Measurements from ENCODE around the gene TNNT2. TPM values are rescaled to one million over a fixed set of nuclear protein-coding genes. Genes with fewer than 3 reads are reported as not detected.

TNNT2 gene
- total RNA-seq, 1 donor from 2014 or later = not detected

GRCh38 chr1:201329801-201330200 is 47.7 kb downstream of the TNNT2 start:
- H3K4me1 ChIP-seq = no peaks in the 10 kb centered on the region
- no peak overlapping the region for H3K27ac ChIP-seq
- no peaks in the 10 kb centered on the region for H3K9me3 ChIP-seq
- peak in 1 of 2 donors; percentile 34 for DNase-seq (ENCODE audit: low spot score in 2 of 2)
- intact Hi-C loops (cut with DNase I) = no loop called here
- no peaks in the 10 kb centered on the region for H3K27me3 ChIP-seq
- no peak overlapping the region for H3K4me3 ChIP-seq
- H3K36me3 ChIP-seq = no peaks in the 10 kb centered on the region
- no peak for TF ChIP-seq CTCF (IDR thresholded peaks at IDR 0.05)

GRCh38 chr1:201329286-201329685 is 48.2 kb downstream of the TNNT2 start:
- Histone ChIP-seq H3K36me3 (no peaks in the 10 kb centered on the region), H3K27me3 (no peaks in the 10 kb centered on the region), H3K4me1 (no peaks in the 10 kb centered on the region), H3K9me3 (no peaks in the 10 kb centered on the region), H3K27ac (no peak overlapping the region), H3K4me3 (no peak overlapping the region)
- TF ChIP-seq CTCF (IDR thresholded peaks at IDR 0.05) = no peak
- intact Hi-C loops (cut with DNase I) = no loop called here
- DNase-seq (ENCODE audit: low spot score in 2 of 2) = peak in 1 of 2 donors; percentile 30

GRCh38 chr1:201328576-201328975 is 48.9 kb downstream of the TNNT2 start:
- Histone ChIP-seq H3K36me3 (no peaks in the 10 kb centered on the region), H3K27me3 (no peaks in the 10 kb centered on the region), H3K9me3 (no peaks in the 10 kb centered on the region), H3K4me3 (no peak overlapping the region), H3K4me1 (no peaks in the 10 kb centered on the region), H3K27ac (no peak overlapping the region)
- peak in 1 of 2 donors; percentile 18 for DNase-seq (ENCODE audit: low spot score in 2 of 2)
- intact Hi-C loops (cut with DNase I) = no loop called here
- no peak for TF ChIP-seq CTCF (IDR thresholded peaks at IDR 0.05)

GRCh38 chr1:201327687-201328240 is 49.7 kb downstream of the TNNT2 start:
- peak in 1 of 2 donors; percentile 51 for DNase-seq (ENCODE audit: low spot score in 2 of 2)
- H3K4me3 ChIP-seq = no peak overlapping the region
- H3K27ac ChIP-seq = no peak overlapping the region
- no peaks in the 10 kb centered on the region for H3K4me1 ChIP-seq
- H3K27me3 ChIP-seq = no peaks in the 10 kb centered on the region
- no peaks in the 10 kb centered on the region for H3K36me3 ChIP-seq
- H3K9me3 ChIP-seq = no peaks in the 10 kb centered on the region
- intact Hi-C loops (cut with DNase I) = no loop called here
- TF ChIP-seq CTCF (IDR thresholded peaks at IDR 0.05) = no peak

- intact Hi-C loops (cut with DNase I) = no loop called here
- Histone ChIP-seq H3K4me1 (no peaks in the 10 kb centered on the region), H3K27ac (no peak overlapping the region), H3K36me3 (no peaks in the 10 kb centered on the region), H3K27me3 (no peaks in the 10 kb centered on the region), H3K9me3 (no peaks in the 10 kb centered on the region), H3K4me3 (no peak overlapping the region)
- peak in 1 of 2 donors; percentile 18 for DNase-seq (ENCODE audit: low spot score in 2 of 2)
- TF ChIP-seq CTCF (IDR thresholded peaks at IDR 0.05) = no peak
Measured at GRCh38 chr1:201326710-201327109, 50.8 kb downstream of the TNNT2 start.

GRCh38 chr1:201325678-201326060 is 51.8 kb downstream of the TNNT2 start:
- H3K9me3 ChIP-seq = no peaks in the 10 kb centered on the region
- H3K27me3 ChIP-seq = no peaks in the 10 kb centered on the region
- TF ChIP-seq CTCF (IDR thresholded peaks at IDR 0.05) = no peak
- no peak for DNase-seq (ENCODE audit: low spot score in 2 of 2)
- no peaks in the 10 kb centered on the region for H3K36me3 ChIP-seq
- no peak overlapping the region for H3K27ac ChIP-seq
- no peak overlapping the region for H3K4me3 ChIP-seq
- no peaks in the 10 kb centered on the region for H3K4me1 ChIP-seq
- intact Hi-C loops (cut with DNase I) = no loop called here

All from ascending aorta (tissue), 2 donors.